Measurements from ENCODE around the gene PDE1A.

PDE1A gene

GRCh38 chr2:182415771-182416170 is 11.1 kb downstream of the PDE1A start:
- DNase-seq (ENCODE audit: low read depth in 1 of 2, low spot score in 1 of 2), result no peak
- H3K27me3 ChIP-seq (ENCODE audit: insufficient read depth, poor library complexity, severe bottlenecking), result no peaks in the 10 kb centered on the region
- no peak overlapping the region for H3K4me3 ChIP-seq (replicated peaks; ENCODE audit: insufficient read depth, low read length)
- no peak for TF ChIP-seq SPI1 (IDR thresholded peaks at IDR 0.05; ENCODE audit: borderline replicate concordance, low read depth)
- no peak for TF ChIP-seq REST (IDR thresholded peaks at IDR 0.05; ENCODE audit: insufficient replicate concordance, low read depth)
- H3K27ac ChIP-seq (replicated peaks), result no peak overlapping the region

- DNase-seq (ENCODE audit: low read depth in 1 of 2, low spot score in 1 of 2), result no peak
- TF ChIP-seq POLR2AphosphoS5 (IDR thresholded peaks at IDR 0.05; ENCODE audit: low read depth) (no peak), GABPA (IDR thresholded peaks at IDR 0.05; ENCODE audit: low read depth) (no peak), SPI1 (IDR thresholded peaks at IDR 0.05; ENCODE audit: borderline replicate concordance, low read depth) (no peak), CTCF (IDR thresholded peaks at IDR 0.05; ENCODE audit: insufficient read depth, low read length) (no peak), REST (IDR thresholded peaks at IDR 0.05; ENCODE audit: insufficient replicate concordance, low read depth) (no peak)
- H3K27ac ChIP-seq (replicated peaks), result no peak overlapping the region
- H3K27me3 ChIP-seq (ENCODE audit: insufficient read depth, poor library complexity, severe bottlenecking), result no peaks in the 10 kb centered on the region
- no peak overlapping the region for H3K4me3 ChIP-seq (replicated peaks; ENCODE audit: insufficient read depth, low read length)
Measured at GRCh38 chr2:182412858-182413257, 14.0 kb downstream of the PDE1A start.

GRCh38 chr2:182410120-182410519 is 16.7 kb downstream of the PDE1A start:
- no peak for TF ChIP-seq POLR2AphosphoS5 (IDR thresholded peaks at IDR 0.05; ENCODE audit: low read depth)
- no peak for TF ChIP-seq CTCF (IDR thresholded peaks at IDR 0.05; ENCODE audit: insufficient read depth, low read length)
- TF ChIP-seq REST (IDR thresholded peaks at IDR 0.05; ENCODE audit: insufficient replicate concordance, low read depth), result no peak
- TF ChIP-seq GABPA (IDR thresholded peaks at IDR 0.05; ENCODE audit: low read depth), result no peak
- no peak for TF ChIP-seq SPI1 (IDR thresholded peaks at IDR 0.05; ENCODE audit: borderline replicate concordance, low read depth)
- Histone ChIP-seq H3K4me3 (replicated peaks; ENCODE audit: insufficient read depth, low read length) (no peak overlapping the region), H3K27me3 (ENCODE audit: insufficient read depth, poor library complexity, severe bottlenecking) (no peaks in the 10 kb centered on the region), H3K27ac (replicated peaks) (no peak overlapping the region)
- no peak for DNase-seq (ENCODE audit: low read depth in 1 of 2, low spot score in 1 of 2)

- no peak for TF ChIP-seq GABPA (IDR thresholded peaks at IDR 0.05; ENCODE audit: low read depth)
- no peak for TF ChIP-seq POLR2AphosphoS5 (IDR thresholded peaks at IDR 0.05; ENCODE audit: low read depth)
- TF ChIP-seq SPI1 (IDR thresholded peaks at IDR 0.05; ENCODE audit: borderline replicate concordance, low read depth), result no peak
- TF ChIP-seq REST (IDR thresholded peaks at IDR 0.05; ENCODE audit: insufficient replicate concordance, low read depth), result no peak
- no peak for TF ChIP-seq CTCF (IDR thresholded peaks at IDR 0.05; ENCODE audit: insufficient read depth, low read length)
- no peak overlapping the region for H3K4me3 ChIP-seq (replicated peaks; ENCODE audit: insufficient read depth, low read length)
- H3K27ac ChIP-seq (replicated peaks), result no peak overlapping the region
- no peaks in the 10 kb centered on the region for H3K27me3 ChIP-seq (ENCODE audit: insufficient read depth, poor library complexity, severe bottlenecking)
- no peak for DNase-seq (ENCODE audit: low read depth in 1 of 2, low spot score in 1 of 2)
Measured at GRCh38 chr2:182406221-182406620, 20.6 kb downstream of the PDE1A start.

Data from HL-60 (cell line).